Neural cell (in vitro differentiated cells): Measurements from ENCODE around the gene NRP1.

ENCODE experiments used
- EP300 ChIP-seq: fragments of 450-650 bp; conservative IDR thresholded peaks from 2 replicates; pipeline ENCODE4 v1.6.1; 2014; ENCODE audit warnings: antibody characterized with exemption, mild to moderate bottlenecking, moderate library complexity; ENCODE audit not compliant: poor library complexity, severe bottlenecking
- EZH2 ChIP-seq: fragments of 200-600, 300-800 bp; shearing (Covaris generic), sonication (generic); IDR thresholded peaks from 2 replicates; pipeline ENCODE4 v1.6.1; 2014; ENCODE audit warnings: antibody characterized with exemption, low read length, borderline replicate concordance, mild to moderate bottlenecking; ENCODE audit not compliant: insufficient read depth, poor library complexity, severe bottlenecking
- MXI1 ChIP-seq: fragments of 450-650 bp; conservative IDR thresholded peaks from 2 replicates; pipeline ENCODE4 v1.6.1; 2014; ENCODE audit warnings: antibody characterized with exemption, mild to moderate bottlenecking; ENCODE audit not compliant: poor library complexity, severe bottlenecking
- POLR2AphosphoS5 ChIP-seq: IDR thresholded peaks from 2 replicates; pipeline ENCODE4 v1.6.1; 2012
- RAD21 ChIP-seq: fragments of 450-650 bp; conservative IDR thresholded peaks from 2 replicates; pipeline ENCODE4 v1.6.1; 2014; ENCODE audit warnings: antibody characterized with exemption, mild to moderate bottlenecking, moderate library complexity
- REST ChIP-seq: IDR thresholded peaks from 2 replicates; pipeline ENCODE4 v1.6.1; 2012; ENCODE audit warnings: borderline replicate concordance
- SMC3 ChIP-seq: fragments of 450-650 bp; conservative IDR thresholded peaks from 2 replicates; pipeline ENCODE4 v1.6.1; 2014; ENCODE audit warnings: antibody characterized with exemption, mild to moderate bottlenecking, moderate library complexity; ENCODE audit not compliant: poor library complexity
- TAF1 ChIP-seq: IDR thresholded peaks from 2 replicates; pipeline ENCODE4 v1.6.1; 2012; ENCODE audit warnings: low read depth
- TF ChIP-seq, protein P1 (sequence below): fragments of 450-650 bp; IDR thresholded peaks from 2 replicates; pipeline ENCODE4 v1.5.1; 2014; ENCODE audit warnings: antibody characterized with exemption, mild to moderate bottlenecking, moderate library complexity; ENCODE audit not compliant: poor library complexity, severe bottlenecking

- no peak for TF ChIP-seq POLR2AphosphoS5
- TF ChIP-seq, protein P1, sequence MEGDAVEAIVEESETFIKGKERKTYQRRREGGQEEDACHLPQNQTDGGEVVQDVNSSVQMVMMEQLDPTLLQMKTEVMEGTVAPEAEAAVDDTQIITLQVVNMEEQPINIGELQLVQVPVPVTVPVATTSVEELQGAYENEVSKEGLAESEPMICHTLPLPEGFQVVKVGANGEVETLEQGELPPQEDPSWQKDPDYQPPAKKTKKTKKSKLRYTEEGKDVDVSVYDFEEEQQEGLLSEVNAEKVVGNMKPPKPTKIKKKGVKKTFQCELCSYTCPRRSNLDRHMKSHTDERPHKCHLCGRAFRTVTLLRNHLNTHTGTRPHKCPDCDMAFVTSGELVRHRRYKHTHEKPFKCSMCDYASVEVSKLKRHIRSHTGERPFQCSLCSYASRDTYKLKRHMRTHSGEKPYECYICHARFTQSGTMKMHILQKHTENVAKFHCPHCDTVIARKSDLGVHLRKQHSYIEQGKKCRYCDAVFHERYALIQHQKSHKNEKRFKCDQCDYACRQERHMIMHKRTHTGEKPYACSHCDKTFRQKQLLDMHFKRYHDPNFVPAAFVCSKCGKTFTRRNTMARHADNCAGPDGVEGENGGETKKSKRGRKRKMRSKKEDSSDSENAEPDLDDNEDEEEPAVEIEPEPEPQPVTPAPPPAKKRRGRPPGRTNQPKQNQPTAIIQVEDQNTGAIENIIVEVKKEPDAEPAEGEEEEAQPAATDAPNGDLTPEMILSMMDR: no peak
- TF ChIP-seq EZH2: no peak
- TF ChIP-seq MXI1: no peak
- no peak for TF ChIP-seq RAD21
- TF ChIP-seq EP300: no peak
- TF ChIP-seq SMC3: no peak
- TF ChIP-seq TAF1: no peak
- no peak for TF ChIP-seq REST
These were observed 99.1 kb downstream of the NRP1 start for GRCh38 chr10:33235251-33235884.
